CD4-positive, alpha-beta T cell treated with Interleukin-15 for 1 hour (primary cell): ENCODE measurements around the gene OR52A1.

Experiments
- DNase-seq: peaks from one replicate; pipeline ENCODE4 v3.0.0-alpha.2; 2020

The OR52A1 gene

DNA sequence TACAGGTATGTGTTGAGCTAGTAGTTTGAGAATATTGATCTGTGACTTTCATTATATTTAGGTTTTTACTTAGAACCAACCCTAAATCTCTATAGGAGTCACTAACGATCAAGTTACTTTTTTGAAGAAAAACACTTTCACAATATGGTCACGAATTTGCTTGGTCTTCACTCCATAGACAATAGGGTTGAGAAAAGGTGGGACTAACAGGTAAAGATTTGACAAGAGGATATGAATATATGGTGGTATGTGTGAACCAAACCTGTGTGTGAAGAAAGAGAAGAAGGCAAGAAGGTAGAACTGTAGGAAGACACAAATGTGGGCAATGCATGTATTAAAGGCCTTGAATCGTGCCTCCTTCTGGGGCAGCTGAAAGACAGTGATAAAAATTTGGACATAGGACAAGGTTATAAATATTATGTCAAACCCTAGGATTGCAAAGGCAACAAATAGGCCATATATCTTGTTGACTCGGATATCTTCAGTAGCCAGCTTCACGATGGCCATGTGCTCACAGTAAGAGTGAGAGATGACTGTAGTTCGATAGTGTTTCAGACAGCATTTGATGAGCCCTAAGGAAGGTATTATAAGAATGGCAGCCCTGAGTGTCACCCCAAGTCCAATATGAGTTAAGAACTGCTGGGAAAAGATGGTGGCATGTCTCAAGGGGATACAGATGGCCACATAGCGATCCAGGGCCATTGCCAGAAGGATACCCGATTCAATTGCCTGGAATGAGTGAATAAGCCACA lies 22.8 kb downstream of the OR52A1 start:
- no peak for DNase-seq

DNA sequence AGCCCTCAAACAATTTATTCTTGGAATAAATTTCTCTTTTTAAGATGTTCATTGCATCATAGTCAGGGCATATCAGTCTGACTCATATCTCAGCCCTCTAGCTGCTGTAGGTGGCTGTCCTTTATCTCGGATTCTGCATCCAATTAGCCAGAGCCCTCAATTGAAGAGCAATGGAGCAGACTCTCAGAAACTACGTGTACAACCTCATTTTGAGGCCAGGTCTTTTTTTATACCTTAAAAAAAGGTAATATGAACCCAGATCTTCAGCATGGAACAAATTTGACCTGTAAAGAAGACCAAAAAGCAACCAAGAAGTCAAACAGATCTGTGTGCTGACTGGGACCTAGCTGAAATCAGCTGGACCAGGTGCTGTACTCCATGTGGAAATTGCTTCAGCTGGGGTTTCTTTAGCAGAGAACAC lies 25.1 kb downstream of the OR52A1 start:
- no peak for DNase-seq

DNA sequence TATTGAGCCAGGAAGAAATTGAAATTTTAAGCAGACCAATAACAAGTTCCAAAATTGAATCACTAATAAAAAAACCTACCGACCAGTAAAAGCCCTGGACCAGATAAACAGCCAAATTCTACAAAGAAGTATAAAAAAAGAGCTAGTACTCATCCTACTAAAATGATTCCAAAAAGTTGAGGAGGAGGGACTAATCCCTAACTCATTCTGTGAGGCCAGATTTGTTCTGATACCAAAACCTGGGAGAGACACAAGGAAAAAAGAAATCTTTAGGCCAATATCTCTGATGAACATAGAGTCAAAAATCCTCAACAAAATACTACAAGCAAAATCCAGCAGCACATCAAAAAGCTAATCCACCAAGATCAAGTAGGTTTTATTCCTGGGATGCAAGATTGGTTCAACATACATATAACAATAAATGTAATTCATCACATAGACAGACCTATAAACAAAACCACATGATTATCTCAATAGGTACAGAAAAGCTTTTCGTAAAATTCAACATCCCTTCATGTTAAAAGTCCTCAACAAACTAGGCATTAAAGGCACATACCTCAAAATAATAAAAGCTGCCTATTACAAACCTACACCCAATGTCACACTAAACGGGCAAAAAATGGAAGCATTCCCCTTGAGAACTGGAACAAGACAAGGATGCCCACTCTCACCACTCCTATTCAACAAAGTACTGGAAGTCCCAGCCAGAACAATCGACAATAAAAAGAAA lies 29.5 kb downstream of the OR52A1 start:
- no peak for DNase-seq

DNA sequence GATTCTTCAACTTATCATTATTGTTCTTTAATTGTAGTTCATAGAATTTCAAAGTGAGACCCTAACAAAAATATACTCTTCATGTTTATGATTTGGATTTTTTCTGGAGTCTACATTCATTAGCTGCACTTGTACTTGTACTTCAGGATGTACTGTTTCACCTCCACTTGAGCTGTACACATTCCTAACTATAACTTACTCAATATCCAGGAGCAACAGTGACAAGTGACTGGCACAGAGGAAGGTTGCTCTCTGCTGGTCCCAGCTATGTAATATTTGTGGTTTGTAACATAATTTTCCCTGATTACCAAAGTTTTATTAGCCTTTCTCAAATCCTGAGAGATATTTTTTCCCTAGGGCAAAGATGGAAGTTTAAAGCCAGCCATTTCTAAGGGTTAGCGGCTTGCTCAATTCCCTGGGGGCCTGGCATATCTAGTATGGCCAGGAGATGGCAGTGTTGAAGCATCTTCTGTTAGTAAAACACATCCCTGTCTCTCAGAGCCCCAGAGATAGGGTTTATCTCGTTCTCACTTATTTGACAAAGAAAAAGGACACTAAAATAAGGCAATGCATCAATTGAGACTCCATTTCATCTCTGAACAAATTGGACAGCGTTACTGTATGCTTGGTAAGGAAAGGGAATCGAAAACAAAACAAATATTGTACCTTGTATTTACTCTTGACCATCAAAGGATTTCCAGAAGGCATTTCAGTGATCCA lies 30.6 kb downstream of the OR52A1 start:
- peak; percentile 22 for DNase-seq

GRCh38 chr11:5118893-5119292 lies 35.7 kb downstream of the OR52A1 start:
- no peak for DNase-seq

GRCh38 chr11:5117588-5117987 lies 37.0 kb downstream of the OR52A1 start:
- DNase-seq = no peak

- no peak for DNase-seq
These were observed 39.2 kb downstream of the OR52A1 start for GRCh38 chr11:5115339-5115738.

DNA sequence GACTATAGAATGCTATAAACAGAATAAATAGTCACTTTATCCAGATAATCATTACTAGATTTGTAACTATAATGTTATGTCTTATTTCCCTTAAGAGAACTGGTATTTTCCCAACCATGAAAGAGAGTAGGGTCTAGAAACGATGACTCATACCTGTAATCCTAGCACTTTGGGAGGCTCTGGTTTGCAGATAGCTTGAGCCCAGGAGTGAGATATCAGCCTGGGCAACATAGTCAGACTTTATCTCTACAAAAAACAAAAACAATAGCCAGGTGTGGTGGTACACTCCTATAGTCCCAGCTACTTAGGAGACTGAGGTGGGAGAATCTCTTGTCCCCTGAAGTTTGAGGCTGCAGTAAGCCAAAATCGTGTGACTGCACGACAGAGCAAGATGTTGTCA lies 47.3 kb downstream of the OR52A1 start:
- DNase-seq = no peak

- DNase-seq = no peak
These were observed 51.5 kb downstream of the OR52A1 start for GRCh38 chr11:5103066-5103465.

DNA sequence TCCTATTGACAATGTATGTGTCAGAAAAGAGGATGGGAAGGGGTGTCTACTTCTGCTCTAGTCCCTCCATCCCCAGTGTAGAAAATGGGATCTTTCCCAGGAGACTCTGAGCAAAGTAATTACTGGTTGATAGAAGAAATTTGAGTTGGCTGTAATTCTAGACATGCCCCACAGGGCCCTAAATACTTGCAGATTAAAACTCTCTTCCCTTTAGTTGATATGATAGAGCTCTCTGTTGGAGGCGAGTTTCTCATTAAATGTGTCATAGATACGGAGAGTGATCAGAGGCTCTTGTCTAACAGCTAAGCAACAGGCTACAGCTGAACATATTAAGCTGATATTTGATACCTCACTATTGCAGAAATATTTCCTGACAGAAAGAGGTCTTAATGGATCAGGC lies 52.3 kb downstream of the OR52A1 start:
- no peak for DNase-seq

- no peak for DNase-seq
These were observed 58.5 kb downstream of the OR52A1 start for GRCh38 chr11:5096011-5096410.
